Measurements from ENCODE around the gene MAGEC1.

- TF ChIP-seq REST (IDR thresholded peaks at IDR 0.05; ENCODE audit: low read depth) (no peak), EP300 (IDR thresholded peaks at IDR 0.05; ENCODE audit: borderline replicate concordance) (no peak)
Measured at GRCh38 chrX:141904262-141904661, 568 bp downstream of the MAGEC1 start.

All from Ishikawa (cell line).